HEK293 (cell line): ENCODE results near the gene WDR70.

Experiments used
- CTCF ChIP-seq: fragments of 450-650 bp; formaldehyde crosslinking; IDR thresholded peaks from 2 replicates; pipeline ENCODE4 v1.5.1; 2016; ENCODE audit warnings: missing biosample characterization, missing genetic modification characterization
- KLF9 ChIP-seq: fragments of 450-650 bp; formaldehyde crosslinking; IDR thresholded peaks from 2 replicates; pipeline ENCODE4 v1.5.1; 2016; ENCODE audit warnings: missing biosample characterization, missing genetic modification characterization, low read depth
- SP2 ChIP-seq: fragments of 450-650 bp; formaldehyde crosslinking; IDR thresholded peaks from 2 replicates; pipeline ENCODE4 v1.5.1; 2016; ENCODE audit warnings: missing biosample characterization, missing genetic modification characterization
- ZBTB11 ChIP-seq: fragments of 450-650 bp; formaldehyde crosslinking; conservative IDR thresholded peaks from 2 replicates; pipeline ENCODE4 v1.5.1; 2016; ENCODE audit warnings: low read depth, missing biosample characterization, missing genetic modification characterization
- ZBTB8A ChIP-seq: fragments of 450-650 bp; formaldehyde crosslinking; IDR thresholded peaks from 2 replicates; pipeline ENCODE4 v1.5.1; 2016; ENCODE audit warnings: missing biosample characterization, missing genetic modification characterization
- ZNF138 ChIP-seq: fragments of 450-650 bp; formaldehyde crosslinking; IDR thresholded peaks from 2 replicates; pipeline ENCODE4 v1.5.1; 2016; ENCODE audit warnings: missing biosample characterization, missing genetic modification characterization, borderline replicate concordance
- ZNF146 ChIP-seq: fragments of 450-650 bp; formaldehyde crosslinking; IDR thresholded peaks from 2 replicates; pipeline ENCODE4 v1.5.1; 2016; ENCODE audit warnings: missing biosample characterization, missing genetic modification characterization
- ZNF23 ChIP-seq: fragments of 450-650 bp; formaldehyde crosslinking; IDR thresholded peaks from 2 replicates; pipeline ENCODE4 v1.5.1; 2016; ENCODE audit warnings: missing biosample characterization, missing genetic modification characterization, borderline replicate concordance
- ZNF48 ChIP-seq: fragments of 450-650 bp; formaldehyde crosslinking; IDR thresholded peaks from 2 replicates; pipeline ENCODE4 v1.5.1; 2016; ENCODE audit warnings: missing biosample characterization, missing genetic modification characterization
- ZNF560 ChIP-seq: fragments of 450-650 bp; formaldehyde crosslinking; IDR thresholded peaks from 2 replicates; pipeline ENCODE4 v1.5.1; 2017; ENCODE audit warnings: missing biosample characterization, missing genetic modification characterization, borderline replicate concordance
- TF ChIP-seq, protein P1 (sequence below): fragments of 450-650 bp; formaldehyde crosslinking; IDR thresholded peaks from 2 replicates; pipeline ENCODE4 v1.5.1; 2016; ENCODE audit warnings: missing biosample characterization, missing genetic modification characterization
- TF ChIP-seq, protein P2 (sequence below): fragments of 450-650 bp; formaldehyde crosslinking; IDR thresholded peaks from 2 replicates; pipeline ENCODE4 v1.5.1; 2016; ENCODE audit warnings: missing biosample characterization, missing genetic modification characterization
- TF ChIP-seq, protein P3 (sequence below): fragments of 450-650 bp; formaldehyde crosslinking; IDR thresholded peaks from 2 replicates; pipeline ENCODE4 v1.5.1; 2016; ENCODE audit warnings: missing biosample characterization, missing genetic modification characterization

GRCh38 chr5:37751227-37751626, 372.1 kb downstream of the WDR70 start:
- TF ChIP-seq ZNF48 (tag by site-specific recombination) (no peak), ZNF23 (tag by site-specific recombination) (no peak), SP2 (tag by site-specific recombination) (no peak), CTCF (no peak), ZNF560 (tag by site-specific recombination) (no peak), ZNF138 (tag by site-specific recombination) (no peak), ZNF146 (tag by site-specific recombination) (no peak), ZBTB8A (tag by site-specific recombination) (no peak), KLF9 (no peak), ZBTB11 (tag by site-specific recombination) (no peak)
- TF ChIP-seq, protein P1, sequence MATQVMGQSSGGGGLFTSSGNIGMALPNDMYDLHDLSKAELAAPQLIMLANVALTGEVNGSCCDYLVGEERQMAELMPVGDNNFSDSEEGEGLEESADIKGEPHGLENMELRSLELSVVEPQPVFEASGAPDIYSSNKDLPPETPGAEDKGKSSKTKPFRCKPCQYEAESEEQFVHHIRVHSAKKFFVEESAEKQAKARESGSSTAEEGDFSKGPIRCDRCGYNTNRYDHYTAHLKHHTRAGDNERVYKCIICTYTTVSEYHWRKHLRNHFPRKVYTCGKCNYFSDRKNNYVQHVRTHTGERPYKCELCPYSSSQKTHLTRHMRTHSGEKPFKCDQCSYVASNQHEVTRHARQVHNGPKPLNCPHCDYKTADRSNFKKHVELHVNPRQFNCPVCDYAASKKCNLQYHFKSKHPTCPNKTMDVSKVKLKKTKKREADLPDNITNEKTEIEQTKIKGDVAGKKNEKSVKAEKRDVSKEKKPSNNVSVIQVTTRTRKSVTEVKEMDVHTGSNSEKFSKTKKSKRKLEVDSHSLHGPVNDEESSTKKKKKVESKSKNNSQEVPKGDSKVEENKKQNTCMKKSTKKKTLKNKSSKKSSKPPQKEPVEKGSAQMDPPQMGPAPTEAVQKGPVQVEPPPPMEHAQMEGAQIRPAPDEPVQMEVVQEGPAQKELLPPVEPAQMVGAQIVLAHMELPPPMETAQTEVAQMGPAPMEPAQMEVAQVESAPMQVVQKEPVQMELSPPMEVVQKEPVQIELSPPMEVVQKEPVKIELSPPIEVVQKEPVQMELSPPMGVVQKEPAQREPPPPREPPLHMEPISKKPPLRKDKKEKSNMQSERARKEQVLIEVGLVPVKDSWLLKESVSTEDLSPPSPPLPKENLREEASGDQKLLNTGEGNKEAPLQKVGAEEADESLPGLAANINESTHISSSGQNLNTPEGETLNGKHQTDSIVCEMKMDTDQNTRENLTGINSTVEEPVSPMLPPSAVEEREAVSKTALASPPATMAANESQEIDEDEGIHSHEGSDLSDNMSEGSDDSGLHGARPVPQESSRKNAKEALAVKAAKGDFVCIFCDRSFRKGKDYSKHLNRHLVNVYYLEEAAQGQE (tag by site-specific recombination), result no peak
- TF ChIP-seq, protein P2, sequence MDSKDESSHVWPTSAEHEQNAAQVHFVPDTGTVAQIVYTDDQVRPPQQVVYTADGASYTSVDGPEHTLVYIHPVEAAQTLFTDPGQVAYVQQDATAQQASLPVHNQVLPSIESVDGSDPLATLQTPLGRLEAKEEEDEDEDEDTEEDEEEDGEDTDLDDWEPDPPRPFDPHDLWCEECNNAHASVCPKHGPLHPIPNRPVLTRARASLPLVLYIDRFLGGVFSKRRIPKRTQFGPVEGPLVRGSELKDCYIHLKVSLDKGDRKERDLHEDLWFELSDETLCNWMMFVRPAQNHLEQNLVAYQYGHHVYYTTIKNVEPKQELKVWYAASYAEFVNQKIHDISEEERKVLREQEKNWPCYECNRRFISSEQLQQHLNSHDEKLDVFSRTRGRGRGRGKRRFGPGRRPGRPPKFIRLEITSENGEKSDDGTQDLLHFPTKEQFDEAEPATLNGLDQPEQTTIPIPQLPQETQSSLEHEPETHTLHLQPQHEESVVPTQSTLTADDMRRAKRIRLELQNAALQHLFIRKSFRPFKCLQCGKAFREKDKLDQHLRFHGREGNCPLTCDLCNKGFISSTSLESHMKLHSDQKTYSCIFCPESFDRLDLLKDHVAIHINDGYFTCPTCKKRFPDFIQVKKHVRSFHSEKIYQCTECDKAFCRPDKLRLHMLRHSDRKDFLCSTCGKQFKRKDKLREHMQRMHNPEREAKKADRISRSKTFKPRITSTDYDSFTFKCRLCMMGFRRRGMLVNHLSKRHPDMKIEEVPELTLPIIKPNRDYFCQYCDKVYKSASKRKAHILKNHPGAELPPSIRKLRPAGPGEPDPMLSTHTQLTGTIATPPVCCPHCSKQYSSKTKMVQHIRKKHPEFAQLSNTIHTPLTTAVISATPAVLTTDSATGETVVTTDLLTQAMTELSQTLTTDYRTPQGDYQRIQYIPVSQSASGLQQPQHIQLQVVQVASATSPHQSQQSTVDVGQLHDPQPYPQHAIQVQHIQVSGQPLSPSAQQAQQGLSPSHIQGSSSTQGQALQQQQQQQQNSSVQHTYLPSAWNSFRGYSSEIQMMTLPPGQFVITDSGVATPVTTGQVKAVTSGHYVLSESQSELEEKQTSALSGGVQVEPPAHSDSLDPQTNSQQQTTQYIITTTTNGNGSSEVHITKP (tag by site-specific recombination), result no peak
- TF ChIP-seq, protein P3, sequence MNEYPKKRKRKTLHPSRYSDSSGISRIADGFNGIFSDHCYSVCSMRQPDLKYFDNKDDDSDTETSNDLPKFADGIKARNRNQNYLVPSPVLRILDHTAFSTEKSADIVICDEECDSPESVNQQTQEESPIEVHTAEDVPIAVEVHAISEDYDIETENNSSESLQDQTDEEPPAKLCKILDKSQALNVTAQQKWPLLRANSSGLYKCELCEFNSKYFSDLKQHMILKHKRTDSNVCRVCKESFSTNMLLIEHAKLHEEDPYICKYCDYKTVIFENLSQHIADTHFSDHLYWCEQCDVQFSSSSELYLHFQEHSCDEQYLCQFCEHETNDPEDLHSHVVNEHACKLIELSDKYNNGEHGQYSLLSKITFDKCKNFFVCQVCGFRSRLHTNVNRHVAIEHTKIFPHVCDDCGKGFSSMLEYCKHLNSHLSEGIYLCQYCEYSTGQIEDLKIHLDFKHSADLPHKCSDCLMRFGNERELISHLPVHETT (tag by site-specific recombination), result no peak
